HG03571 (cell line): ENCODE measurements around the gene GNG4.
"Not testable (repeated sequence)": the region's sequence is repeated elsewhere in the genome, so short reads cannot be mapped to it uniquely, and the experiment has no call there.

Experiments
- ATAC-seq: cut with Tn5 transposase; IDR thresholded peaks from one replicate; pipeline ENCODE4 v1.9.1; 2021; ENCODE audit not compliant: unreplicated experiment

GNG4 gene

GRCh38 chr1:235546369-235547155 lies 103.0 kb downstream of the GNG4 start:
- not testable (repeated sequence) for ATAC-seq

GRCh38 chr1:235545292-235545930 lies 104.2 kb downstream of the GNG4 start:
- ATAC-seq, result no peak

- not testable (repeated sequence) for ATAC-seq
These were observed 106.7 kb downstream of the GNG4 start for GRCh38 chr1:235542845-235543244.

GRCh38 chr1:235533476-235534168 lies 116.0 kb downstream of the GNG4 start:
- no peak for ATAC-seq

DNA sequence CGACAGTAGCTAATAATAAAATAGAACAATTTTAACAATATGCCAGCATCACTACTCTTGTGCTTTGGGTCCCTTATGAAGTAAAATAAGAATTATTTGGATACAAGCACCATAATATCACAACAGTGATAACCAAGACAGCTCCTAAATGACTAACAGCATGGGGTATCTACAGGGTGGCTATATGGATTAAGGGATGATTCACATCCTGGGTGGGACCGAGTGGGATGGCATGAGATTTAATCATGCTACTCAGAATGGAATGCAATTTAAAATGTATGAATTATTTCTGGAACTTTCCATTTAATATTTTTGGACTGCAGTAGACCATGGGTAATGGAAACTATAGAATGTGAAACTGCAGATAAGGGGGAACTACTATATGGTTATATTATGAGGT lies 117.2 kb downstream of the GNG4 start:
- no peak for ATAC-seq

DNA sequence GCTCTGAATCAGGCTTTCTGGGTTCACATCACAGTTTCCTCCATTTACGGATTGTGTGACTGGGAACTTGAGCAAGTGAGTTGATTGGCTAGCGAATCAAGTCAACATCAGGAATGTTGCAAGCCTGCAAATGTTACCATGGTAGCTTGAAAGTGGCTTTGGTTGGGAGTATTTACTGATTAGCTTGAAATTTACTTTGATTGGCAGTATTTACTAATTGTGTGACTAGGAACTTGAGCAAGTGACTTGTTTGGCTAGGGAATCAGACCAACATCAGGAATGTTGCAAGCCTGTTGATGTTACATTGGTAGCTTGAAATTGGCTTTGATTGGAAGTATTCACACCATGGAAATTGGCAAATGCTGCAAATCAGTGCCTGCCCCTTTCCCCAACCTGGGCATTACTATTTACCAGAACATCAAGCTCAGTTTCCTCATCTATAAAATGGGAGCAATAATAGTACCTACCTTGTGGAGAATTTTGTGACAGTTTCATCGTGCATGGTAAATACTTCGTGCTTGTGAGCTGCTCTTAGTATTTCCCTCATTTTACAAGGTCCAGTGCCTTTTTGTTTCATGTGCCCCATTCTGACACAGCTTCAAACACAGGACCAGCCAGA lies 122.3 kb downstream of the GNG4 start:
- no peak for ATAC-seq

DNA sequence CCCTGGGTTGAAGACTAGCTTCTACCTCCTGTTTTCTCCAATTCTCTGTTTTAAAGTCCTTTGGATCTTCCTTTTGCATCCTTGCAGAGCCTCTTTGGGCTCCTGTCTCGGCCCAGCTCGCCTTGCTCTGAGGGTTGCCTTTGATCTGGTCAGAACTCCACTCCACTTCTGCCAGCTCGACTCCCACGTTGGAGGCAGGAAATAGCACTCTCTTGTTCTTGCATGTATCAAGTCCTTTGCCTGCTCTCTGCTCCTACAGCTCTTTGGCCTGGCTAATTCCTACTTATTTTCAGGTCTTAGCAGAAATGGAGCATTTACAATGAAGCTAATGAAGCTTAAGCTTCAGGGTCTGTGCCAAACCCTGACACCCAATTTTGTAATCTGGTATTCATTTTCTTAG lies 124.3 kb downstream of the GNG4 start:
- ATAC-seq, result no peak

GRCh38 chr1:235516862-235517446 lies 132.6 kb downstream of the GNG4 start:
- ATAC-seq, result no peak

DNA sequence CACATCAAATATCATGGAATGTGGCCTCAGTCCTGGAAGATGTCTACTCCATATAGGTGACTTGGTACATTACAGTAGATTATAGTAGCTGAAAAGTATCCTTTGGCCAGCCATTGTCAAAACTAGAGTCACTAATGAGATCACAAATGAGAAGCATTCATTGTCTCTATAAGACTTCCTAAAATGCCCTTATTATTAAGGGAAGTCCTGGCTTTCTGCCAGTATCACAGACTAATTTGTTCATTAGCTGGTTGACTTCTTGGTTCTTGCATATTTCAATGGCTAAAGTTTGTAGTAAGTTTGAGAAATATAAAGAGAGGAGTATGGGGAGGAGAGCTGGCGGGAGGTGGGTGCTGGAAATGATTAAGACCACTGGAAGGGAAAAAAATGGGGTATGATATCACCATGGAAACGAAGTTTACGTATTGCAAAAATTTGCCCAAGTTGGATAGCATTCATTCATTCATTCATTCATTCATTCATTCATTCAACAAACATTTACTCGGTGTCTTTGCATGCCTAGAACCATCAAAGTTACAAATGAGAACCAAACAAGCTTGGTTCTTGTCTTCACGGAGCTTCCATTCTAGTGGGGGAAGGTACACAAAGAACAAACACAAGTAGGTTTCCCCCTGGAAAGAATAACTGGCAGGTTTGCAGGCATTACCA lies 133.6 kb downstream of the GNG4 start:
- no peak for ATAC-seq

GRCh38 chr1:235513495-235514366 lies 135.9 kb downstream of the GNG4 start:
- ATAC-seq, result no peak

GRCh38 chr1:235511470-235512240 lies 137.9 kb downstream of the GNG4 start:
- no peak for ATAC-seq

- ATAC-seq, result no peak
These were observed 138.8 kb downstream of the GNG4 start for GRCh38 chr1:235510823-235511222.

DNA sequence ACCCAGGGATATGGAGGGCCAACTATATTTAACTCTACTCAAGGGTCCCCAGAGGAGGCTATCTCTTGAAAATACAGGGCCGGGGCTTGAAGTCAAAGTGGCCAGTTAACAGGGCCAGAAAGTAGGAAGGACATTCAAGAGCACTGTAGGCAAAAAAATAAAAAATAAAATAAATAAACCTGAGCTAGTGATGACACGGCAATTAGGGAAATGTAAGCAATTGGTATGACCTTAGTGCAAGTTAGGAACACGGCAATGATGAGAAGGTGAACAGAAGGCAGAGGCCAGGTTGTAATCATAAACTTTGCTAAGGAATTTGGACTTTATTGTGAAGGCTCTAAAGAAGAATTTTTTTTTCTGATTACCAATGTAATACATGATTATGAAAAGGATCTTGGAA lies 142.0 kb downstream of the GNG4 start:
- no peak for ATAC-seq

GRCh38 chr1:235504494-235505222 lies 144.9 kb downstream of the GNG4 start:
- peak; percentile 84 for ATAC-seq

DNA sequence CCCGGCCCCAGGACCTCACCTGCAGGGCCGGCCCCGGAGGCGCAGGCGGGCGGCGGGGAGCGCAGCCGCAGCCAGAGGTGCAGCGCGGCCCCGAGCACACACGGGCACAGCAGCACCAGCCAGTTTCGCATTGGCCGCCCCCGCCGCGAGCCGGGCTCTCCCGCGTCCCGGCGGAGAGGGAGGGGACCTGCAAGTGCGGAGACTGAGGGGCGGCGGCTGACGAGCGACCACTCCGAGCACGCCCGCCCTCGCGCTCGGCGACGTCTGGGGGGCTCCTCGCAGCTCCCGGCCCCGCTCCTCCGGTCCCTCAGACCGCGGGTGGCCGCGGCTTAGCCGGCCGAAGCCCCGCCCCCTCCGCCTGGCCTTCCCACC lies 145.5 kb downstream of the GNG4 start, which contains the start of gene B3GALNT2:
Gene B3GALNT2 (minus strand): TSS at position 331 of the 372 bp plus-strand sequence. CDS start 200 bp downstream, at position 131.
- peak; percentile 38 for ATAC-seq

- peak; percentile 11 for ATAC-seq
These were observed 146.0 kb downstream of the GNG4 start for GRCh38 chr1:235503403-235504121.

DNA sequence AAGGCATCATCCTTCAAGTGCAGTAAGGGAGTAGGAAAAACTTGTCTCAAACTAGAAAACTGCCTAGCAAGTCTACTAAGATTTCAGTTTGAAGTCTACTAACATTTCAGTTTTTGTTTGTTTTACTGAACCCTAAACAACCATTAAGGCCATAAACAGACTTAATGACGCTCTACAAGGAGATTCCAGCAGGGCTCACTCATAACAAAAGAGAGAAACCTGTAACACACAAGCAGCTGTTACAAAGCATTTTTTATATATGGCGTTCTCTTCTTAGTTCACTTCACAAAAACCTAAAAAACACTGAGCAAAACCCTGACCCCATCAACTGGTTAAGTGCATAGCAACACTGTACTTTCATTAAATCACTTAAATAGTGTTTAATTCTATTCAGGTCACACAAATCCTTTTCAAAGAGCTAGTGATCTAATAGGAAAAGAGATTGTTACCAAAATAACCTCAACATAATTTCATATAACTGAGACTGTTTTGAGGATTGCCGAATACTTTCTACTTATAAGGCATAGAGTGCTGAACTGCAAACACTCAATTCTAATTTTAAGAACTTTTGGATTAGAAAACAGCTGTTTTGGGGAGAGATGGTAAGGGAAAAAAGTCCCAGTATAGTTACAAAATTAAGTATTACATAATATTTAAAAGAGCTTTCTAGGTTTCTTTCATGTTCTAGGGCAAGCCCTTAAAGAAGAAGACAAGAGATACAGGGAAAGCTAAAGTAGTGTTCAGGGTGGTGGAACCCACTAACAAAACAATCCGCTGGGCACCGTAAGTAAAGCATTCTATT lies 146.8 kb downstream of the GNG4 start:
- no peak for ATAC-seq
